GM12874 (cell line): ENCODE data around the gene TMCC2.

ENCODE experiments used
- CTCF ChIP-seq: IDR thresholded peaks from 2 replicates; pipeline ENCODE4 v1.5.1; 2011; ENCODE audit warnings: low read depth, mild to moderate bottlenecking, control low read depth, low read length, moderate library complexity; ENCODE audit not compliant: insufficient read depth

Gene TMCC2

GRCh38 chr1:205243350-205244191, 15.8 kb downstream of the TMCC2 start:
- TF ChIP-seq CTCF, result no peak

- TF ChIP-seq CTCF, result no peak
These were observed 16.6 kb downstream of the TMCC2 start for GRCh38 chr1:205244384-205244783.

DNA sequence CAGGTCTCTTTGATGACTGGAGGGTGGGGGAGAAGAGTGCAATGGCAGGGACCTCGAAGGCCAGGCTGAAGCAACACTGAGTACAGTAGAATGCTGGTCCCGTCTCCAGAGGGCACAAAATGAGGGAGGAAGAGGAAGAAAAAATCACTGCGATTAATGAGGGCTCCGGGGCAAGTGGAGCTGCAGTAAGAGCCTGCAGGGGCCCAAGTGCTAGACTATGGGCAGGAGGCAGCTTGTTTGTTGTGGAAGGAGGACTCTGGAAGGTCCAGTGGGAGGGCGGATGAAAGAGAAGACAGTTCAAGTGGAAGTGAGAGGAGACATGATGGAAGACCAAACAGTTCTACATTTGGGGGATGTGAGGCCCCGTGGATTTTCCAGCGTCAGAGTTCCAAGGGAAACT, 17.4 kb downstream of the TMCC2 start:
- TF ChIP-seq CTCF, result no peak

DNA sequence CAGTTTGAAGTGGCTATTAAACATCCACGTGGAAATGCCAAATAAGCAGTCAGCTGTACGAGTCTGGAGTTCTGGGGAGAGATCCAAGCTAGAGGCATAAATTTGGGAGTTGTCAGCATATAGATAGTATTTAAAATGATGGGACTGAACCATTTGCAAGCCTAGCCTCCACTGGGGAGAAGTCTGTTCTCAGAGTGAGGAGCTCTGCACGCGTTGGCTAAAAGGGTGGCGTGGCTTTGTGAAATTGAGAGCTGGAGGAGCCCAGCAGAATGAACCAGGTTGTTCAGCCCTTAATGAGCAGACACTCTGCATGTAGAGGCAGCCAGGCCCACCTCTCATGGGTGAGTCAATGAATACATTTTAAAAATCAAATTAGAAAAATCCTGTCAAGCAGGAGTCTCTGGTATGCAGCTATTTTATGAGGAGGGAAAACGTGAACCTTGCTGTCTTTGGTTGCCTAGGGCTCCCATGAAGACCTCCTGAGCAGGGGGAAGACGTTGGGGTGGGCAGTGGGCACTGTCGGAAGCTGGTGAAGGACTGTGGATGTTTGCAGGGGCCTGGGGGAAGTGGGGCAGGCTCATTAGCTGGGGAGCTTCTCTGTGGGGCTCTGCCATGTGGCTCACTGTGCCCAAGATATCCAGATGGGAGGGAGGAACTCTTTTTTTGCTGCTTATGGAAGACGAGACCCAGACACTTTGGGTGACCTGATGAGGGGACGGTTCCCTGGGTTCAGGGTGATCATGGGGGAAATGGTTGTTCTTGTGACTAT, 18.8 kb downstream of the TMCC2 start:
- TF ChIP-seq CTCF, result no peak

DNA sequence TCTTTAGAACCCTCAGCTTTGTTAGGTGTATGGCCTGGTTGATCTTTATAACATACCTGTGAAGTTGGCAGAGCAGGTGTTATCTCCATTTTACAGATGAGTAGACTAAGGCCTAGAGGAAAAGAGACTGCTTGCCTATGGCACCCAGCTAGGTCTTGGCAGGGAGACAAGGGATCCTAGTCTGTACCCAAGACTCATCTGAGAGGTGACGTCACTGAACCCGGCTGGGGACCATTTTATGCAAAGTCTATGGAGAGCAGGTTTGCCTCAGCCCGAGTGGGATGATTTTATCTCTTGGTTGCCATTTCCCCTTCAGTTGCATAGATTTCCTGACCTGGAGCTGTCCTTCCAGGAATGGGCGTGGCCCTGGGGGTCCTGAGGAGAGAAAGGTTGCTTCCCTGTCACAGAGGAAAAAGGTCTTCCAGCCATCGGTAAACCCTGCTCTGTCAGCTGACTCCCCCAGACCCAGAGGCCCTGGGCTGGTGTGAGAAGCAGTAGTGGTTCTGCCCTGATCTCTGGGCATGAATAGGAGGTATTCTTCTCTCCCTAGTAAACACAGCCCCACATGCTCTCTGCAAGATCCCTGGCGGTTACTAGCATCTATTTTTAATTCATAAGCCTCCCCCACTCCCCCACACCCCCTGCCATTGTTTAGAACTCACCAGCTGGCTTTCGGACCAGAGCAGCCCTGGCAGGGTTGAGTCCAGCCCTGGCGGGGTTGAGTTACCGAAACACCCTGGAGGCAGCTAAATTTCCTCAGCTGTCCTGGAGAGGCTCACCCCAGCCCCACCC, 19.6 kb downstream of the TMCC2 start:
- TF ChIP-seq CTCF, result no peak

GRCh38 chr1:205248793-205249601, 21.3 kb downstream of the TMCC2 start:
- no peak for TF ChIP-seq CTCF

GRCh38 chr1:205249651-205250050, 21.9 kb downstream of the TMCC2 start:
- no peak for TF ChIP-seq CTCF
